GM10266 (cell line): ENCODE measurements around the gene CEACAM4.

ENCODE experiments used
- DNase-seq: peaks from one replicate; pipeline ENCODE4 v3.0.0; 2012; ENCODE audit errors: extremely low spot score
- TF ChIP-seq, protein P1 (sequence below): IDR thresholded peaks from 2 replicates; pipeline ENCODE4 v1.5.1; 2012; ENCODE audit warnings: mild to moderate bottlenecking, low read depth; ENCODE audit not compliant: control insufficient read depth, insufficient read depth; ENCODE audit errors: missing control alignments

CEACAM4 gene

GRCh38 chr19:41624937-41625336 is 1.9 kb downstream of the CEACAM4 start:
- TF ChIP-seq, protein P1, sequence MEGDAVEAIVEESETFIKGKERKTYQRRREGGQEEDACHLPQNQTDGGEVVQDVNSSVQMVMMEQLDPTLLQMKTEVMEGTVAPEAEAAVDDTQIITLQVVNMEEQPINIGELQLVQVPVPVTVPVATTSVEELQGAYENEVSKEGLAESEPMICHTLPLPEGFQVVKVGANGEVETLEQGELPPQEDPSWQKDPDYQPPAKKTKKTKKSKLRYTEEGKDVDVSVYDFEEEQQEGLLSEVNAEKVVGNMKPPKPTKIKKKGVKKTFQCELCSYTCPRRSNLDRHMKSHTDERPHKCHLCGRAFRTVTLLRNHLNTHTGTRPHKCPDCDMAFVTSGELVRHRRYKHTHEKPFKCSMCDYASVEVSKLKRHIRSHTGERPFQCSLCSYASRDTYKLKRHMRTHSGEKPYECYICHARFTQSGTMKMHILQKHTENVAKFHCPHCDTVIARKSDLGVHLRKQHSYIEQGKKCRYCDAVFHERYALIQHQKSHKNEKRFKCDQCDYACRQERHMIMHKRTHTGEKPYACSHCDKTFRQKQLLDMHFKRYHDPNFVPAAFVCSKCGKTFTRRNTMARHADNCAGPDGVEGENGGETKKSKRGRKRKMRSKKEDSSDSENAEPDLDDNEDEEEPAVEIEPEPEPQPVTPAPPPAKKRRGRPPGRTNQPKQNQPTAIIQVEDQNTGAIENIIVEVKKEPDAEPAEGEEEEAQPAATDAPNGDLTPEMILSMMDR: no peak
- no peak for DNase-seq

GRCh38 chr19:41624515-41624914 is 2.4 kb downstream of the CEACAM4 start:
- TF ChIP-seq, protein P1: no peak
- no peak for DNase-seq

- DNase-seq: no peak
- TF ChIP-seq, protein P1: no peak
Observed at GRCh38 chr19:41623360-41623759, 3.5 kb downstream of the CEACAM4 start.

- DNase-seq: no peak
- TF ChIP-seq, protein P1: no peak
Observed at GRCh38 chr19:41621654-41622053, 5.2 kb downstream of the CEACAM4 start.

DNA sequence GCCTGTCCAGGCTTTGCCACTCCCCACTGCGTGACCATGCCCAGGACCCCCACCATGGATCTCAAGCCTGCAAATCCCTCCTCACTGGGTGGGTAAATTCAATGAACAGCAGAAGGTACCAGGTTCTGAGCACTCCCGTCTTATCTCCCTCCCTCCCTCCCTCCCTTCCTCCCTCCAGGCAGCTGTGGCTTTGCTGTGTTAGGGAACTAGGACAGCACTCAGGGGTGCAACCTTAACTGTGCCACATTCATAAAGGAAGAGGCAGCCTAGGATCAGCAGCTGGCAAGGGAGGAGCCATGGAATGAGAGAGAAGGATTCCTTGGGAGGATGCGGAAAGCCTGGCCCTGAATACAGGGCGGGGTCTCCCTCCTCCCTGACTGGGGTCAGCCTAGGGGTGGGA is 5.6 kb downstream of the CEACAM4 start:
- TF ChIP-seq, protein P1: no peak
- no peak for DNase-seq

DNA sequence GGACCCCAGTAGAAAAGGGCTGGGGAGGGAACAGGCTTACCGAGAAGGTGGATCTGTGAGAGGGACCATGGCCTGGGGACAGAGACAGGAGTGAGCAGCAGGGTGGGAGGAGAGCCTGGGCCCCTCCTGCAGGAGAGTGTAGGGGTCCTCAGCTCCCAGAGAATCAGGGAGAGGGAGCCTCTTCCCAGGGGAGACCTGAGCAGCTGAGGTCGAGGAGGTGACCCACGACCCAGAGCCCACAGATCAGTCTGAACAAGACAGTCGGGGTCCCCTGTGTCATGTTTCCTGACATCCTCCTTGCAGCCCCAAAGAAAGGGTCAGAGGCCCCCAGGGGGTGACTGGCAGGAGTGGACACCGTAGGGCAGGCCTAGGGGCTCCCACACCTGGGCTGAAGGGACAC is 6.7 kb downstream of the CEACAM4 start:
- TF ChIP-seq, protein P1: no peak
- DNase-seq: no peak

- TF ChIP-seq, protein P1: no peak
- DNase-seq: no peak
Observed at GRCh38 chr19:41619018-41619556, 7.8 kb downstream of the CEACAM4 start.
